Stimulated activated naive CD4-positive, alpha-beta T cell treated with Interleukin-2 at 50 U/mL for 16 hours (primary cell): Measurements from ENCODE around the gene CAPZA1.
A peak's percentile ranks its signal among the peaks of the same experiment; 100 is the strongest.

Experiments used
- DNase-seq: peaks from one replicate; lab custom pipeline; 2025; lab: John Stamatoyannopoulos, UW

Gene CAPZA1

GRCh38 chr1:112715264-112716053 is 95.8 kb downstream of the CAPZA1 start, which contains the start of gene PPM1J:
Gene PPM1J (minus strand): TSS chr1:112715332. CDS start chr1:112715301, 31 bp downstream.
- peak; percentile 98 for DNase-seq

DNA sequence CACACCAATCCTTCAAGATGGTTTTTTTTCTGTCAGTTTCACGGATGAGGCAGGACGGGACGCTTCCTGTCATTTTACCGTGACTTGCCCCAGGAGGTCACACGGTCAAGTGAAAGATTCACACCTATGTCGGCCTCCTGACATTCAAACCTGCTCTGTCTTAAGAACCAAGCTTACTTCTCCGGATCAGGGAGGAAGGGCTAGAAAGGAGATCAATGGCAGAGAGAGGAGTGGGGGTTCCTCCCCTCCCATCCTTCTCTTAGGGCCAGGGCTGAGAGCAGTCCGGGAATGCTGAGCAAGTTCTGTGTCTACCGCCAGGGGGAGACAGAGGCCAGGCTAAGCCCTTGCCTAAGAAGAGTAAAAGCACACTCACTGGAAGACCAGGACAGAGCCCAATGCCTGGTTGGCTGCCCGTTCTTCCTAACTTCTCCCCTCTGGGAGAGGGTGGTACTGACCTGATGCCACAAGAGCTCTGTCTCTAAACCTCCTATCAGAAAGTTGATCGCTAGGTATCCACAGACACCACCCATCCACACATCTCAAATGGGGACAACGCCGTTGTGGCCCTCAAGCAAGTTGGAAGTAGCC is 96.6 kb downstream of the CAPZA1 start:
- DNase-seq: peak; percentile 72

GRCh38 chr1:112717263-112717873 is 97.7 kb downstream of the CAPZA1 start:
- DNase-seq: no peak

DNA sequence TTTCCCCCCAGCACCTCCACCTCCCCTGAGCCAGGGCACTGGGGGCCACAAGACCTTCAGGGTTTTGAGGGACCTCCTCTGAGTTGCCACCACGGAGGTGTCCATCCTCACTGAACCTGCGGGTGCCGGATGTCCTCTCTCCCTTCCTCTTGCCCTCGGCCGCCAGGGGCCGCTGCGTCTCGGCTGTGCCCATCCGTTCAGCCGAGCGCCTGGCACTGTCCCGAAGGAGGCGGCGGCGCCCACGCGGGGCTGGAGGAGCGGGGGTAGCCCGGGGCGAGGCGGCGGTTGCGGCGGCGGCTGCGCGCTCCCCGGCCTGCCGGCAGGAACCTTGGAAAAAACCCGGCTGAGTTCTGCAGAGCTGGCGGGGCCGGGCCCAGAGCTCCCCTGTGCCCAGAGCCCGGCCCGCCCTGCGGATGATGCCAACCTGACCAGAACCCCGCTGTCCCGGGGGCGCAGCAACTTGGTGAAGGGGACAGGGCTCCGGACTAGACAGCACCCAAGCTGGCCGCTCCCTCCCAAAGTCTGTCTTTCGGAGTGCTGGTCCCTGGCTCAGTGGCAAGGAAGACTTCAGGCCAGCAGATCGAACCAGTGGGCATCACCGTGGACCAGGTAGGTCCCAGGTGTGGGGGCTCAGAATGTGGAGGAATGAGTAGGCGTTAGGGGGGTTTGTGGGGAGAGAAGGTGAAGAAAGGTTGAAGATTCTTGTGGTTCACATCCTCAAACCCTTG is 99.2 kb downstream of the CAPZA1 start:
- DNase-seq: peak; percentile 76

GRCh38 chr1:112719706-112720105 is 100.1 kb downstream of the CAPZA1 start:
- DNase-seq: no peak

DNA sequence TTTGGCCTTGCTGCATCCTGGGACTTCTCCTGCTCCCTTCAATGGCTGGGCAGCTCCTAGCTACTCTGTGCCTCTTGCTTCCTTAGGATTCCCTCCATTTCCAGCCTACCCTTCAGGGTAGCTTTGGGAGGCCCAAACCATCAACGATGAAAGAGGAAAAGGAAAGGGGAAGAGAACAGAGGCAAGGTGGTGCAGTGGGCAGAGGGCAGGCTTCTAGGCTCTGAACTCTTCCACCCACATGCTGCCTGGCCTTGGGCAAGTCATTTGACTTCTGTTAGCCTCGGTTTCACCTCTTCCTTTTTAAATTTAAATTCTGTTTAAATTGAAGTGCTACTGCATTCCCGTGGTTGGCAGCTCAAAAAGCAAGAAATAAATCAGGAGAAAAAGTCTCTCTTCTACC is 101.2 kb downstream of the CAPZA1 start:
- DNase-seq: no peak
